ENCODE data around the gene NEK10.

NEK10 gene

GRCh38 chr3:27200721-27201489 is 168.3 kb downstream of the NEK10 start:
- Histone ChIP-seq H3K27me3 (replicated peaks; ENCODE audit: control insufficient read depth, insufficient read depth, low read length) (no peaks in the 10 kb centered on the region), H3K9ac (ENCODE audit: low read length) (no peak overlapping the region), H3K4me1 (ENCODE audit: control insufficient read depth, insufficient read depth, low read length) (no peaks in the 10 kb centered on the region), H3K4me3 (ENCODE audit: low read length) (no peak overlapping the region), H3K36me3 (ENCODE audit: control insufficient read depth, insufficient read depth, low read length, severe bottlenecking) (peaks cover 7% of the 10 kb centered on the region), H3K9me3 (ENCODE audit: control insufficient read depth, low read length) (no peaks in the 10 kb centered on the region)
- no peak for DNase-seq (ENCODE audit: low read depth)

GRCh38 chr3:27194861-27195483 is 174.2 kb downstream of the NEK10 start:
- Histone ChIP-seq H3K9ac (ENCODE audit: low read length) (no peak overlapping the region), H3K4me3 (ENCODE audit: low read length) (no peak overlapping the region), H3K9me3 (ENCODE audit: control insufficient read depth, low read length) (no peaks in the 10 kb centered on the region), H3K4me1 (ENCODE audit: control insufficient read depth, insufficient read depth, low read length) (peaks cover 11% of the 10 kb centered on the region), H3K27me3 (replicated peaks; ENCODE audit: control insufficient read depth, insufficient read depth, low read length) (no peaks in the 10 kb centered on the region), H3K36me3 (ENCODE audit: control insufficient read depth, insufficient read depth, low read length, severe bottlenecking) (no peaks in the 10 kb centered on the region)
- DNase-seq (ENCODE audit: low read depth) = peak; percentile 46

- Histone ChIP-seq H3K9me3 (ENCODE audit: control insufficient read depth, low read length) (no peaks in the 10 kb centered on the region), H3K27me3 (replicated peaks; ENCODE audit: control insufficient read depth, insufficient read depth, low read length) (no peaks in the 10 kb centered on the region), H3K36me3 (ENCODE audit: control insufficient read depth, insufficient read depth, low read length, severe bottlenecking) (no peaks in the 10 kb centered on the region), H3K9ac (ENCODE audit: low read length) (no peak overlapping the region), H3K4me3 (ENCODE audit: low read length) (no peak overlapping the region), H3K4me1 (ENCODE audit: control insufficient read depth, insufficient read depth, low read length) (peaks cover 11% of the 10 kb centered on the region)
- DNase-seq (ENCODE audit: low read depth) = no peak
These were observed 176.1 kb downstream of the NEK10 start for GRCh38 chr3:27193056-27193455.

- Histone ChIP-seq H3K9ac (ENCODE audit: low read length) (no peak overlapping the region), H3K36me3 (ENCODE audit: control insufficient read depth, insufficient read depth, low read length, severe bottlenecking) (no peaks in the 10 kb centered on the region), H3K9me3 (ENCODE audit: control insufficient read depth, low read length) (no peaks in the 10 kb centered on the region), H3K27me3 (replicated peaks; ENCODE audit: control insufficient read depth, insufficient read depth, low read length) (no peaks in the 10 kb centered on the region), H3K4me1 (ENCODE audit: control insufficient read depth, insufficient read depth, low read length) (peaks cover 12% of the 10 kb centered on the region), H3K4me3 (ENCODE audit: low read length) (peak overlapping the region; percentile 36)
- DNase-seq (ENCODE audit: low read depth) = peak; percentile 53
These were observed 183.2 kb downstream of the NEK10 start for GRCh38 chr3:27186013-27186412.

GRCh38 chr3:27185231-27185989 is 183.8 kb downstream of the NEK10 start:
- Histone ChIP-seq H3K9me3 (ENCODE audit: control insufficient read depth, low read length) (no peaks in the 10 kb centered on the region), H3K9ac (ENCODE audit: low read length) (no peak overlapping the region), H3K4me3 (ENCODE audit: low read length) (no peak overlapping the region), H3K4me1 (ENCODE audit: control insufficient read depth, insufficient read depth, low read length) (peaks cover 12% of the 10 kb centered on the region), H3K27me3 (replicated peaks; ENCODE audit: control insufficient read depth, insufficient read depth, low read length) (no peaks in the 10 kb centered on the region), H3K36me3 (ENCODE audit: control insufficient read depth, insufficient read depth, low read length, severe bottlenecking) (no peaks in the 10 kb centered on the region)
- DNase-seq (ENCODE audit: low read depth) = no peak

GRCh38 chr3:27184261-27184660 is 184.9 kb downstream of the NEK10 start:
- Histone ChIP-seq H3K4me3 (ENCODE audit: low read length) (no peak overlapping the region), H3K27me3 (replicated peaks; ENCODE audit: control insufficient read depth, insufficient read depth, low read length) (no peaks in the 10 kb centered on the region), H3K9ac (ENCODE audit: low read length) (no peak overlapping the region), H3K4me1 (ENCODE audit: control insufficient read depth, insufficient read depth, low read length) (peaks cover 12% of the 10 kb centered on the region), H3K9me3 (ENCODE audit: control insufficient read depth, low read length) (no peaks in the 10 kb centered on the region), H3K36me3 (ENCODE audit: control insufficient read depth, insufficient read depth, low read length, severe bottlenecking) (no peaks in the 10 kb centered on the region)
- DNase-seq (ENCODE audit: low read depth) = no peak

GRCh38 chr3:27176256-27176655 is 192.9 kb downstream of the NEK10 start:
- Histone ChIP-seq H3K27me3 (replicated peaks; ENCODE audit: control insufficient read depth, insufficient read depth, low read length) (no peaks in the 10 kb centered on the region), H3K9me3 (ENCODE audit: control insufficient read depth, low read length) (no peaks in the 10 kb centered on the region), H3K36me3 (ENCODE audit: control insufficient read depth, insufficient read depth, low read length, severe bottlenecking) (no peaks in the 10 kb centered on the region), H3K4me3 (ENCODE audit: low read length) (no peak overlapping the region), H3K4me1 (ENCODE audit: control insufficient read depth, insufficient read depth, low read length) (no peaks in the 10 kb centered on the region), H3K9ac (ENCODE audit: low read length) (no peak overlapping the region)
- no peak for DNase-seq (ENCODE audit: low read depth)

- Histone ChIP-seq H3K4me1 (ENCODE audit: control insufficient read depth, insufficient read depth, low read length) (no peaks in the 10 kb centered on the region), H3K4me3 (ENCODE audit: low read length) (no peak overlapping the region), H3K36me3 (ENCODE audit: control insufficient read depth, insufficient read depth, low read length, severe bottlenecking) (no peaks in the 10 kb centered on the region), H3K9me3 (ENCODE audit: control insufficient read depth, low read length) (no peaks in the 10 kb centered on the region), H3K9ac (ENCODE audit: low read length) (no peak overlapping the region), H3K27me3 (replicated peaks; ENCODE audit: control insufficient read depth, insufficient read depth, low read length) (no peaks in the 10 kb centered on the region)
- DNase-seq (ENCODE audit: low read depth) = no peak
These were observed 194.7 kb downstream of the NEK10 start for GRCh38 chr3:27174530-27174929.

- DNase-seq (ENCODE audit: low read depth) = no peak
- Histone ChIP-seq H3K9ac (ENCODE audit: low read length) (no peak overlapping the region), H3K27me3 (replicated peaks; ENCODE audit: control insufficient read depth, insufficient read depth, low read length) (no peaks in the 10 kb centered on the region), H3K4me3 (ENCODE audit: low read length) (no peak overlapping the region), H3K4me1 (ENCODE audit: control insufficient read depth, insufficient read depth, low read length) (peaks cover 13% of the 10 kb centered on the region), H3K9me3 (ENCODE audit: control insufficient read depth, low read length) (no peaks in the 10 kb centered on the region), H3K36me3 (ENCODE audit: control insufficient read depth, insufficient read depth, low read length, severe bottlenecking) (no peaks in the 10 kb centered on the region)
These were observed 198.1 kb downstream of the NEK10 start for GRCh38 chr3:27171113-27171512.

- H3K9me3 ChIP-seq (ENCODE audit: control insufficient read depth, low read length) = no peaks in the 10 kb centered on the region
- peak; percentile 97 for DNase-seq (ENCODE audit: low read depth)
- no peaks in the 10 kb centered on the region for H3K27me3 ChIP-seq (replicated peaks; ENCODE audit: control insufficient read depth, insufficient read depth, low read length)
- no peaks in the 10 kb centered on the region for H3K36me3 ChIP-seq (ENCODE audit: control insufficient read depth, insufficient read depth, low read length, severe bottlenecking)
- no peak overlapping the region for H3K4me3 ChIP-seq (ENCODE audit: low read length)
- H3K4me1 ChIP-seq (ENCODE audit: control insufficient read depth, insufficient read depth, low read length) = peaks cover 27% of the 10 kb centered on the region
- no peak overlapping the region for H3K9ac ChIP-seq (ENCODE audit: low read length)
These were observed 202.3 kb downstream of the NEK10 start for GRCh38 chr3:27166888-27167287.

- Histone ChIP-seq H3K9ac (ENCODE audit: low read length) (peak overlapping the region; percentile 81), H3K4me1 (ENCODE audit: control insufficient read depth, insufficient read depth, low read length) (peaks cover 27% of the 10 kb centered on the region), H3K36me3 (ENCODE audit: control insufficient read depth, insufficient read depth, low read length, severe bottlenecking) (no peaks in the 10 kb centered on the region), H3K27me3 (replicated peaks; ENCODE audit: control insufficient read depth, insufficient read depth, low read length) (no peaks in the 10 kb centered on the region), H3K4me3 (ENCODE audit: low read length) (peak overlapping the region; percentile 73), H3K9me3 (ENCODE audit: control insufficient read depth, low read length) (no peaks in the 10 kb centered on the region)
- peak; percentile 97 for DNase-seq (ENCODE audit: low read depth)
These were observed 203.9 kb downstream of the NEK10 start for GRCh38 chr3:27165321-27165721.
